Liver (tissue), 9 donors: ENCODE measurements around the gene GMFB. TPM values are rescaled to one million over a fixed set of nuclear protein-coding genes. Genes with fewer than 3 reads are reported as not detected.

Experiments used
- DNase-seq: peaks from one replicate; pipeline ENCODE4 v3.0.0-alpha.2; 2017; ENCODE audit warnings: low spot score
- H3K27ac ChIP-seq, 2 donors: one replicate each; pipeline ENCODE4 v1.7.0; 2013; ENCODE audit warnings: inconsistent platforms in 2 of 2, low read length in 2 of 2, control low read depth in 1 of 2, low read depth in 1 of 2, mild to moderate bottlenecking in 1 of 2
- H3K27me3 ChIP-seq, 4 donors: one replicate each; pipeline versions ENCODE4 v1.6.1 to v1.7.0; 2013; ENCODE audit warnings: low read length in 3 of 4, inconsistent platforms in 1 of 4, mild to moderate bottlenecking in 1 of 4, moderate library complexity in 1 of 4; ENCODE audit not compliant: control insufficient read depth in 4 of 4, insufficient read depth in 4 of 4
- H3K36me3 ChIP-seq, 4 donors: one replicate each; pipeline versions ENCODE4 v1.6.1 to v1.7.0; 2013; ENCODE audit warnings: low read length in 3 of 4, mild to moderate bottlenecking in 3 of 4, low read depth in 1 of 4, moderate library complexity in 1 of 4; ENCODE audit not compliant: control insufficient read depth in 4 of 4, insufficient read depth in 3 of 4
- H3K4me1 ChIP-seq, 4 donors: one replicate each; pipeline versions ENCODE4 v1.6.1 to v1.7.0; 2013; ENCODE audit warnings: low read length in 3 of 4, mild to moderate bottlenecking in 3 of 4, moderate library complexity in 1 of 4; ENCODE audit not compliant: control insufficient read depth in 4 of 4, insufficient read depth in 4 of 4
- H3K4me3 ChIP-seq, 3 donors: one replicate each; pipeline versions ENCODE4 v1.6.1 to v1.7.0; 2013; ENCODE audit warnings: low read length in 3 of 3, control low read depth in 1 of 3, low read depth in 1 of 3, mild to moderate bottlenecking in 1 of 3
- H3K9ac ChIP-seq, 2 donors: one replicate each; pipeline ENCODE4 v1.7.0; 2013; ENCODE audit warnings: low read length in 2 of 2, mild to moderate bottlenecking in 2 of 2, moderate library complexity in 2 of 2, control low read depth in 1 of 2, low read depth in 1 of 2
- H3K9me3 ChIP-seq, 4 donors: one replicate each; pipeline versions ENCODE4 v1.6.1 to v1.7.0; 2013; ENCODE audit warnings: low read length in 3 of 4; ENCODE audit not compliant: control insufficient read depth in 4 of 4
- FOXA1 ChIP-seq: IDR thresholded peaks from 2 replicates; pipeline ENCODE4 v1.6.1; 2016; ENCODE audit warnings: antibody characterized with exemption
- FOXA2 ChIP-seq: IDR thresholded peaks from 2 replicates; pipeline ENCODE4 v1.6.1; 2016; ENCODE audit warnings: antibody characterized with exemption
- GABPA ChIP-seq, 2 donors: IDR thresholded peaks in 1 of 2; conservative IDR thresholded peaks in 1 of 2; 2 replicates each; pipeline ENCODE4 v1.6.1; 2016; ENCODE audit warnings: antibody characterized with exemption in 2 of 2, mild to moderate bottlenecking in 1 of 2, moderate library complexity in 1 of 2
- HNF4A ChIP-seq, 2 donors: conservative IDR thresholded peaks; 2 replicates each; pipeline ENCODE4 v1.6.1; 2016; ENCODE audit warnings: antibody characterized with exemption in 2 of 2, mild to moderate bottlenecking in 2 of 2
- HNF4G ChIP-seq: IDR thresholded peaks from 2 replicates; pipeline ENCODE4 v1.6.1; 2016; ENCODE audit warnings: antibody characterized with exemption
- NR2F2 ChIP-seq: IDR thresholded peaks from 2 replicates; pipeline ENCODE4 v1.6.1; 2016; ENCODE audit warnings: antibody characterized with exemption
- RXRA ChIP-seq, 2 donors: IDR thresholded peaks; 2 replicates each; pipeline ENCODE4 v1.6.1; 2017 to 2018; ENCODE audit warnings: antibody characterized with exemption in 2 of 2, mild to moderate bottlenecking in 1 of 2
- TAF1 ChIP-seq: conservative IDR thresholded peaks from 2 replicates; pipeline ENCODE4 v1.6.1; 2016; ENCODE audit warnings: antibody characterized with exemption, mild to moderate bottlenecking
- YY1 ChIP-seq: IDR thresholded peaks from 2 replicates; pipeline ENCODE4 v1.6.1; 2016; ENCODE audit warnings: antibody characterized with exemption, mild to moderate bottlenecking
- WGBS: extraction: QIAGEN DNeasy Blood & Tissue Kit; methylation state at CpG from one replicate; pipeline ENCODE4 v1.1.7; 2013; 5-methylcytosine and 5-hydroxymethylcytosine counted together
- polyA plus RNA-seq, 2 donors: library from polyadenylated mRNA; stranded (reverse) in 1 of 2; unstranded in 1 of 2; fragments of 200-250 nt in 1 of 2; fragments of >200 nt in 1 of 2; fragmentation: Nextera tagmentation in 1 of 2; extraction: Ambion mirVana in 1 of 2; gene quantifications; one replicate each; pipeline versions ENCODE4 v1.2.1 to v1.2.3, GENCODE V29; 2013 to 2015
- total RNA-seq, 2 donors: library from RNA; depleted of rRNA; stranded (reverse); fragments of >200 nt; gene quantifications; one replicate each; pipeline ENCODE4 v1.2.3, GENCODE V29; 2014
- TF ChIP-seq, protein P1 (sequence below): IDR thresholded peaks from 2 replicates; pipeline ENCODE4 v1.6.1; 2016; ENCODE audit warnings: antibody characterized with exemption
- TF ChIP-seq, protein P2 (sequence below): IDR thresholded peaks from 2 replicates; pipeline ENCODE4 v1.6.1; 2016; ENCODE audit warnings: antibody characterized with exemption
- TF ChIP-seq, protein P3 (sequence below): IDR thresholded peaks from 2 replicates; pipeline ENCODE4 v1.6.1; 2016; ENCODE audit warnings: antibody characterized with exemption, mild to moderate bottlenecking
- TF ChIP-seq, protein P4 (sequence below): fragments of 150-350 bp; IDR thresholded peaks from 2 replicates; pipeline ENCODE4 v1.5.1; 2017; ENCODE audit warnings: improper control_type of control experiment, low read depth, low read length; ENCODE audit not compliant: missing input control
- TF ChIP-seq, protein P5 (sequence below): IDR thresholded peaks from 2 replicates; pipeline ENCODE4 v1.6.1; 2016; ENCODE audit warnings: antibody characterized with exemption
- donor health status: healthy.
- donor health status: healthy.
- donor health status: healthy.
- donor health status: healthy.
- donor health status: healthy.

Gene GMFB
- total and polyA plus RNA-seq, 4 donors, result 13.3 to 26.3 (median 20.6) TPM

DNA sequence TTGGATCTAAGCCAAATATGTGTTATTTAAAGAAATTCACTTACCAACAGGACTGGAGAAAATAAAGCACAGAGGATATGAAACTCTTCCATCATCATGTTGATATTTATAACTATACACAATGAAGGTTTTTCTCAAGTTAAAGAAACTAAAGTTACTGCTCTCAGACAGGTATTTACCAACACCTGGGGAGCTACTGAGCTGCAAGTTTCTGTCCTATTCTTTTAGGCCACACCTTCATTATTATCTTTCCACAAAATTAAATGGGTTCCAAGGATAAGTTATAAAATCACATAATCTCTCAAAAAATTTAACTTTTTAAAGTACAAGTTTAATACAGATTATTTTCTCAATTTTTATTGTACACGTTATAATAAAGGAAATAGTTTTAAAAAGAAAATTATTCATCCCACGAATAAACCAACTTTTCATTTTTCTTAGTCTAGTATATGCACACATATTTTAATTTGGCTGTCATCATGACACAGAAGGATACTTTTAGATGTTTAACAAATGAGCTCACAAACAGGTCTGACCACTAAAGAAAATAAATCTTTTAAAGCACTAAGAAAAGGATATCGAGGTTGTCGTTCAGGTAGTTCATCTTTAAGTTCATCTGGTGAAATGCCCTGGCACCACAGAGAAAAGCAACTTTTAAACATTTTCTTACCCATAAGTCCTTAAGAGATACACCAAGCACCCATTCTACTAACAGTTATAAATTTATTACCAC lies 7.8 kb downstream of the GMFB start (continued):
- TF ChIP-seq, protein P1, sequence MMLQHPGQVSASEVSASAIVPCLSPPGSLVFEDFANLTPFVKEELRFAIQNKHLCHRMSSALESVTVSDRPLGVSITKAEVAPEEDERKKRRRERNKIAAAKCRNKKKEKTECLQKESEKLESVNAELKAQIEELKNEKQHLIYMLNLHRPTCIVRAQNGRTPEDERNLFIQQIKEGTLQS, result no peak
- TF ChIP-seq, protein P2, sequence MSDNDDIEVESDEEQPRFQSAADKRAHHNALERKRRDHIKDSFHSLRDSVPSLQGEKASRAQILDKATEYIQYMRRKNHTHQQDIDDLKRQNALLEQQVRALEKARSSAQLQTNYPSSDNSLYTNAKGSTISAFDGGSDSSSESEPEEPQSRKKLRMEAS, result no peak

DNA sequence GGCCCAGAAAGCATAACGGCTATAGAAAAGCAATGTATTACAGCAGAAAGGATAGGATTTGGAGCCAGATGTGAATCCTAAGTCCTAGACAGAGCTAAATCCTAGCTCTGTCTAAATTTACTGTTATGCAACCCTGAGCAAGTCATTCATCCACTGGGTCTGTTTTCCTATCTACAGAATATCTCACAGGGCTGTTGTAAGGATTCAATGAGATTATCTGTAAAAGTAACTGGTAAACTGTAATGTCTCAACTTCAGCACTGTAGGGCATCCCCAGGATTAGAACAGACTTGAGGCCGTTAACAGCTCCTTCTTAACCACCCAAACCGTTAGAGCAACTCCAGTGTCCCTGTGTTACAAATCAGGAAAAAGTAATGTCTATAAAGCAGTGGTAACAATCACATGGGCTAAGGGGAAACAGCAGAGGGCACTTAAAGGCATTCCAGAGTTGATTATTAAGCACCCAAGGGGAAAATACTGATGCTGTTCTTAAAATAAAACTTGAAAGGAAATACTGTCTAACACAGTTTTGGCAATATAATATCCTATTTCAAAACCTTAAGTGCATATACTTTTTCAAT lies 10.1 kb downstream of the GMFB start:
- H3K27me3 ChIP-seq, result no peaks in the 10 kb centered on the region
- peaks cover 0 to 9% (median 3%) of the 10 kb centered on the region in 4 donors for H3K36me3 ChIP-seq
- H3K9ac ChIP-seq, result no peak overlapping the region
- no peak for DNase-seq
- TF ChIP-seq, protein P1, result no peak
- TF ChIP-seq, protein P3, sequence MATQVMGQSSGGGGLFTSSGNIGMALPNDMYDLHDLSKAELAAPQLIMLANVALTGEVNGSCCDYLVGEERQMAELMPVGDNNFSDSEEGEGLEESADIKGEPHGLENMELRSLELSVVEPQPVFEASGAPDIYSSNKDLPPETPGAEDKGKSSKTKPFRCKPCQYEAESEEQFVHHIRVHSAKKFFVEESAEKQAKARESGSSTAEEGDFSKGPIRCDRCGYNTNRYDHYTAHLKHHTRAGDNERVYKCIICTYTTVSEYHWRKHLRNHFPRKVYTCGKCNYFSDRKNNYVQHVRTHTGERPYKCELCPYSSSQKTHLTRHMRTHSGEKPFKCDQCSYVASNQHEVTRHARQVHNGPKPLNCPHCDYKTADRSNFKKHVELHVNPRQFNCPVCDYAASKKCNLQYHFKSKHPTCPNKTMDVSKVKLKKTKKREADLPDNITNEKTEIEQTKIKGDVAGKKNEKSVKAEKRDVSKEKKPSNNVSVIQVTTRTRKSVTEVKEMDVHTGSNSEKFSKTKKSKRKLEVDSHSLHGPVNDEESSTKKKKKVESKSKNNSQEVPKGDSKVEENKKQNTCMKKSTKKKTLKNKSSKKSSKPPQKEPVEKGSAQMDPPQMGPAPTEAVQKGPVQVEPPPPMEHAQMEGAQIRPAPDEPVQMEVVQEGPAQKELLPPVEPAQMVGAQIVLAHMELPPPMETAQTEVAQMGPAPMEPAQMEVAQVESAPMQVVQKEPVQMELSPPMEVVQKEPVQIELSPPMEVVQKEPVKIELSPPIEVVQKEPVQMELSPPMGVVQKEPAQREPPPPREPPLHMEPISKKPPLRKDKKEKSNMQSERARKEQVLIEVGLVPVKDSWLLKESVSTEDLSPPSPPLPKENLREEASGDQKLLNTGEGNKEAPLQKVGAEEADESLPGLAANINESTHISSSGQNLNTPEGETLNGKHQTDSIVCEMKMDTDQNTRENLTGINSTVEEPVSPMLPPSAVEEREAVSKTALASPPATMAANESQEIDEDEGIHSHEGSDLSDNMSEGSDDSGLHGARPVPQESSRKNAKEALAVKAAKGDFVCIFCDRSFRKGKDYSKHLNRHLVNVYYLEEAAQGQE, result no peak
- TF ChIP-seq TAF1 (no peak), HNF4A (conservative IDR thresholded peaks at IDR 0.05) (no peak), NR2F2 (no peak), FOXA2 (no peak), YY1 (no peak), RXRA (IDR thresholded peaks at IDR 0.05) (no peak), HNF4G (no peak), FOXA1 (no peak), GABPA (IDR thresholded peaks at IDR 0.05 in 1 of 2, conservative IDR thresholded peaks at IDR 0.05 in 1 of 2) (no peak)
- TF ChIP-seq, protein P4, sequence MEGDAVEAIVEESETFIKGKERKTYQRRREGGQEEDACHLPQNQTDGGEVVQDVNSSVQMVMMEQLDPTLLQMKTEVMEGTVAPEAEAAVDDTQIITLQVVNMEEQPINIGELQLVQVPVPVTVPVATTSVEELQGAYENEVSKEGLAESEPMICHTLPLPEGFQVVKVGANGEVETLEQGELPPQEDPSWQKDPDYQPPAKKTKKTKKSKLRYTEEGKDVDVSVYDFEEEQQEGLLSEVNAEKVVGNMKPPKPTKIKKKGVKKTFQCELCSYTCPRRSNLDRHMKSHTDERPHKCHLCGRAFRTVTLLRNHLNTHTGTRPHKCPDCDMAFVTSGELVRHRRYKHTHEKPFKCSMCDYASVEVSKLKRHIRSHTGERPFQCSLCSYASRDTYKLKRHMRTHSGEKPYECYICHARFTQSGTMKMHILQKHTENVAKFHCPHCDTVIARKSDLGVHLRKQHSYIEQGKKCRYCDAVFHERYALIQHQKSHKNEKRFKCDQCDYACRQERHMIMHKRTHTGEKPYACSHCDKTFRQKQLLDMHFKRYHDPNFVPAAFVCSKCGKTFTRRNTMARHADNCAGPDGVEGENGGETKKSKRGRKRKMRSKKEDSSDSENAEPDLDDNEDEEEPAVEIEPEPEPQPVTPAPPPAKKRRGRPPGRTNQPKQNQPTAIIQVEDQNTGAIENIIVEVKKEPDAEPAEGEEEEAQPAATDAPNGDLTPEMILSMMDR, result no peak
- TF ChIP-seq, protein P5, sequence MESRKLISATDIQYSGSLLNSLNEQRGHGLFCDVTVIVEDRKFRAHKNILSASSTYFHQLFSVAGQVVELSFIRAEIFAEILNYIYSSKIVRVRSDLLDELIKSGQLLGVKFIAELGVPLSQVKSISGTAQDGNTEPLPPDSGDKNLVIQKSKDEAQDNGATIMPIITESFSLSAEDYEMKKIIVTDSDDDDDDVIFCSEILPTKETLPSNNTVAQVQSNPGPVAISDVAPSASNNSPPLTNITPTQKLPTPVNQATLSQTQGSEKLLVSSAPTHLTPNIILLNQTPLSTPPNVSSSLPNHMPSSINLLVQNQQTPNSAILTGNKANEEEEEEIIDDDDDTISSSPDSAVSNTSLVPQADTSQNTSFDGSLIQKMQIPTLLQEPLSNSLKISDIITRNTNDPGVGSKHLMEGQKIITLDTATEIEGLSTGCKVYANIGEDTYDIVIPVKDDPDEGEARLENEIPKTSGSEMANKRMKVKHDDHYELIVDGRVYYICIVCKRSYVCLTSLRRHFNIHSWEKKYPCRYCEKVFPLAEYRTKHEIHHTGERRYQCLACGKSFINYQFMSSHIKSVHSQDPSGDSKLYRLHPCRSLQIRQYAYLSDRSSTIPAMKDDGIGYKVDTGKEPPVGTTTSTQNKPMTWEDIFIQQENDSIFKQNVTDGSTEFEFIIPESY, result no peak
- no peaks in the 10 kb centered on the region for H3K9me3 ChIP-seq
- 87% methylated on average over 3 of the region's 3 CpGs for WGBS
- no peak overlapping the region for H3K27ac ChIP-seq
- no peak overlapping the region for H3K4me3 ChIP-seq
- H3K4me1 ChIP-seq, result peaks cover 3 to 15% (median 10%) of the 10 kb centered on the region in 4 donors
